ENCODE results near the gene PLXDC2. TPM values are rescaled to one million over a fixed set of nuclear protein-coding genes. Genes with fewer than 3 reads are reported as not detected.

The PLXDC2 gene
- total and polyA plus RNA-seq, 2 experiments from 2014 or later = 13.5 to 19.4 TPM

DNA sequence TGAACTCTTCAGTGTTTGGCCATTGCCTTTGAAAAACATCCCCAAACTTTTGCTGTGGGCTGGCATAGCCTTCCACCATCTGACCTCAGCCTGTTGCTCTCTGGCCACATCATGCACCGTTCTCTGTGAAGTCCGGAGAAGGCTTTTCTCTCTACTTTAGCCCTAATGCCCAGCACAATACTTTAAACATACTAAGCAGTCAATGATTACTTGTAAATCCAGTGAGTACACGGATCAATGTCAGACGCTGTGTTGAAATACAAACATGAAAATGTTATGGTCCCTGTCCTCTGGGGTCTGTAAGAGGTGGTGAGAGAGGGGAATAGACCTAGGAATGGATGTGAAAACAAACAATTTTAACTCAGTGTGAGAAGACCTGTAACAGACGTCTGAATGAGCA is 297.9 kb downstream of the PLXDC2 start:
- Mint-ChIP-seq H3K4me1 (peaks cover 49% of the 10 kb centered on the region), H3K27me3 (ENCODE audit: insufficient read depth, low read depth, poor library complexity) (peaks cover 4% of the 10 kb centered on the region), H3K4me3 (no peak overlapping the region), H3K36me3 (ENCODE audit: low read depth) (peaks cover 14% of the 10 kb centered on the region; the same call in 2 of the 3 replicates), H3K27ac (peak overlapping the region; percentile 21), H3K9me3 (no peaks in the 10 kb centered on the region; the same call in 2 of the 3 replicates)
- no peak for DNase-seq (ENCODE audit: low spot score)
- H3K36me3 ChIP-seq (ENCODE audit: insufficient read depth) = no peaks in the 10 kb centered on the region
- no peaks in the 10 kb centered on the region for H3F3A ChIP-seq (replicated peaks; ENCODE audit: low read depth)
- no peaks in the 10 kb centered on the region for H3K79me2 ChIP-seq (replicated peaks; ENCODE audit: insufficient read depth)
- no peak overlapping the region for H3K27ac ChIP-seq (ENCODE audit: low read depth)
- no peak overlapping the region for H3K4me2 ChIP-seq
- H2AFZ ChIP-seq = no peak overlapping the region
- no peaks in the 10 kb centered on the region for H3K9me2 ChIP-seq (ENCODE audit: insufficient read depth)
- peaks cover 39% of the 10 kb centered on the region for H3K4me1 ChIP-seq (ENCODE audit: insufficient read depth)
- H3K4me3 ChIP-seq = no peak overlapping the region
- no peaks in the 10 kb centered on the region for H3K27me3 ChIP-seq (ENCODE audit: insufficient read depth)
- H4K20me1 ChIP-seq (replicated peaks; ENCODE audit: insufficient read depth) = no peaks in the 10 kb centered on the region
- no peak for ATAC-seq
- TF ChIP-seq ZNF462 (CRISPR knock-in tag; IDR thresholded peaks at IDR 0.05) (no peak), POLR2AphosphoS5 (IDR thresholded peaks at IDR 0.05; ENCODE audit: low read depth) (no peak), NANOG (IDR thresholded peaks at IDR 0.05; ENCODE audit: borderline replicate concordance) (no peak), REST (IDR thresholded peaks at IDR 0.05; ENCODE audit: unreplicated experiment) (no peak), EZH2 (IDR thresholded peaks at IDR 0.05; ENCODE audit: low read depth, unreplicated experiment) (no peak), EZH2phosphoT487 (IDR thresholded peaks at IDR 0.05; ENCODE audit: unreplicated experiment) (no peak), ETS1 (IDR thresholded peaks at IDR 0.05) (no peak), CREB1 (CRISPR knock-in tag; IDR thresholded peaks at IDR 0.05; ENCODE audit: low read depth) (no peak), STAT1 (IDR thresholded peaks at IDR 0.05; ENCODE audit: unreplicated experiment) (no peak), CTCF (conservative IDR thresholded peaks at IDR 0.05; ENCODE audit: low read depth in 2 of 2) (no peak), JUNB (IDR thresholded peaks at IDR 0.05; ENCODE audit: unreplicated experiment) (no peak), ZNF331 (CRISPR knock-in tag; IDR thresholded peaks at IDR 0.05; ENCODE audit: low read depth) (no peak), ZNF114 (CRISPR knock-in tag; IDR thresholded peaks at IDR 0.05) (no peak)
